RWPE1 (cell line): Measurements from ENCODE around the gene PXDN.

ENCODE experiments used
- CTCF ChIA-PET: fragments of 350-600 bp; sonication (Branson Sonifier 250); formaldehyde crosslinking; extraction: SDS; loops from one replicate; lab custom pipeline; 2021; lab: Yijun Ruan, JAX
- POLR2A ChIA-PET: fragments of 400-600 bp; formaldehyde crosslinking; extraction: SDS; loops from one replicate; lab custom pipeline; 2020; ENCODE audit warnings: antibody characterized with exemption; ENCODE audit not compliant: low non-redundant PET; lab: Yijun Ruan, JAX
- DNase-seq: peaks from one replicate; pipeline ENCODE4 v3.0.0; 2012; ENCODE audit warnings: low spot score
- H3K27ac ChIP-seq: fragments of 450-650 bp; 2 replicates; pipeline ENCODE4 v1.5.1; 2017
- TF ChIP-seq, protein P1 (sequence below): fragments of 450-650 bp; conservative IDR thresholded peaks from 2 replicates; pipeline ENCODE4 v1.5.1; 2017; ENCODE audit warnings: low read depth, mild to moderate bottlenecking

PXDN gene

DNA sequence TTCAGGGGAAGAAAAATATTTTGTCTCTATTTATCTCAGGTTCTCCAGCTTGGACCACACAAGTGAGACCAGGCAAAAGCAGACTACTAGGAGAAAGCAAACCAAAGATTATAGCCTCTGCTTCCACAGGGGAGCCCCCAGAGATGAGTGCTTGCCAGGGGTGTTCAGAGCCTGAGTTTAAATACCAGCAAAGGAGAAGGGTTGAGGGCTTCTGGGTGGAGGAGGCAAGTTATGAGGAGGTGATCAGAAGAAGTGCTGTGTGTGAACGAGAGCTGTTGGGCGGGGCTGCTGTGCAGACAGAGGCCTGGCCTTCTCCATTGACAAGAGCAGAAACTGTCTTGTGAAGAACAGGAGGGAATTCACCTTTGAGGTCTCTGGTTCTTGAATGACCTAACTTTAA is 32.8 kb upstream of the PXDN start:
- TF ChIP-seq, protein P1, sequence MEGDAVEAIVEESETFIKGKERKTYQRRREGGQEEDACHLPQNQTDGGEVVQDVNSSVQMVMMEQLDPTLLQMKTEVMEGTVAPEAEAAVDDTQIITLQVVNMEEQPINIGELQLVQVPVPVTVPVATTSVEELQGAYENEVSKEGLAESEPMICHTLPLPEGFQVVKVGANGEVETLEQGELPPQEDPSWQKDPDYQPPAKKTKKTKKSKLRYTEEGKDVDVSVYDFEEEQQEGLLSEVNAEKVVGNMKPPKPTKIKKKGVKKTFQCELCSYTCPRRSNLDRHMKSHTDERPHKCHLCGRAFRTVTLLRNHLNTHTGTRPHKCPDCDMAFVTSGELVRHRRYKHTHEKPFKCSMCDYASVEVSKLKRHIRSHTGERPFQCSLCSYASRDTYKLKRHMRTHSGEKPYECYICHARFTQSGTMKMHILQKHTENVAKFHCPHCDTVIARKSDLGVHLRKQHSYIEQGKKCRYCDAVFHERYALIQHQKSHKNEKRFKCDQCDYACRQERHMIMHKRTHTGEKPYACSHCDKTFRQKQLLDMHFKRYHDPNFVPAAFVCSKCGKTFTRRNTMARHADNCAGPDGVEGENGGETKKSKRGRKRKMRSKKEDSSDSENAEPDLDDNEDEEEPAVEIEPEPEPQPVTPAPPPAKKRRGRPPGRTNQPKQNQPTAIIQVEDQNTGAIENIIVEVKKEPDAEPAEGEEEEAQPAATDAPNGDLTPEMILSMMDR: no peak
- no peak for DNase-seq
- CTCF ChIA-PET: interaction anchor here (0.7 kb wide), 1 partner anchor 1656 kb away, joined by 3 read pairs; no protein-coding TSS in a partner anchor
- H3K27ac ChIP-seq: no peak overlapping the region
- POLR2A ChIA-PET: no interaction called here

DNA sequence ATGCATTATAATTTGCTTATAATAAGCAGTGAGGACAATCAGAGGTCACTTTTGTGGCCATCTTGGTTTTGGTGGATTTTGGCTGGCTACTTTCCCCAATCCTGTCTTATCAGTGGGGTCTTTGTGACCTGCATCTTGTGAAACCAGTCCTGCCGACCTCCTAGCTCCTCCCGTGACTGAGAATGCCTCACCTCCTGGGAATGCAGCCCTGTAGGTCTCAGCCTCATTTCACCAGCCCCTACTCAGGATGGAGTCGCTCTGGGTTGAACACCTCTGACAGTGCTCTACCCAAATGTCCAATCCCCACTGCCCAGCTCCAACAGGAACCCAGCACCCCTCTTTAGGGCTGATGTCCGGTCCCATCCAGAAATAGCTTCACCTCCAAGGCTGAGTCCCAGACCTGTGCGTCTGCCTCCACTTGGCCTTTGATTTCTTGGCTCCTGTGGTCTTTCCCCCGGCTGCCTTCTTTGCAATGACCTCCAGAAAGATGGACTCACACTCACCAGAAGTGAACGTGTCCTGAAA is 31.3 kb upstream of the PXDN start:
- TF ChIP-seq, protein P1: no peak
- ChIA-PET CTCF (no interaction called here), POLR2A (no interaction called here)
- H3K27ac ChIP-seq: no peak overlapping the region
- DNase-seq: no peak

DNA sequence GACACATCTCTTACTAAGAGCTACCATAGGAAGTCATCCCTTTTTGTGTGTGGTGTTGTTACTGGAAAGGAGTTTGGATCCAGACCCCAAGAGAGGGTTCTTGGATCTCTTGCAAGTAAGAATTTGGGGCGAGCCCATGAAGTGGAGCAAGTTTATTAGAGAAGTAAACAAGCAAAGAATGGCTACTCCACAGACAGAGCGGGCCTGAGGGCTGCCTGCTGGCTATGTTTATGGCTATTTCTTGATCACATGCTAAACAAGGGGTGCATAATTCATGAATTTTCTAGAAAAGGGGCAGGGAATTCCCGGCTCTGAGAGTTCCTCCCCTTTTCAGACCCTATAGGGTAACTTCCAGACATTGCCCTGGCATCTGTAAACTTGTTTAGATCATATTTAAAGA is 30.6 kb upstream of the PXDN start:
- ChIA-PET CTCF (no interaction called here), POLR2A (no interaction called here)
- H3K27ac ChIP-seq: no peak overlapping the region
- TF ChIP-seq, protein P1: no peak
- DNase-seq: no peak

DNA sequence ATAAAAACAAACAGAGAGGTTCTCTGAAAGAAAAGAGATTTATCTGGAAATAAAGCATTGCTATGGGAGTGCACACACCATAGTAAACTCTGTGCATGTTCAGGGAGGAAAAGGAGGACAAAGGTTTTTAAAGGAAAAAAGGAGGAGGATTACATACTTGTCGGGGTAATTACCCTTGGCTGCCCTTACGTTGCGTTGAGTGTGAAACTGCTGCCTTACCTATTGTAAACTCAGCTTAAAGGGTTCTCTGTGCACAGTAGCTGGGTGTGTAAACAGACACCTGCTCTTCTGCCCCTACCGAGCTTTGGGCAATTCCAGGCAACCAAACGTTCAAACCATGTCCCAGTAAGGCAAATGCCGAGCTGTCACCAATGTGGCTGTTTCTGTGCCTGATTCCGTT is 29.6 kb upstream of the PXDN start:
- H3K27ac ChIP-seq: no peak overlapping the region
- TF ChIP-seq, protein P1: no peak
- ChIA-PET CTCF (interaction anchor here (1.1 kb wide), 1 partner anchor 28 kb away, joined by 3 read pairs; no protein-coding TSS in a partner anchor), POLR2A (no interaction called here)
- no peak for DNase-seq

DNA sequence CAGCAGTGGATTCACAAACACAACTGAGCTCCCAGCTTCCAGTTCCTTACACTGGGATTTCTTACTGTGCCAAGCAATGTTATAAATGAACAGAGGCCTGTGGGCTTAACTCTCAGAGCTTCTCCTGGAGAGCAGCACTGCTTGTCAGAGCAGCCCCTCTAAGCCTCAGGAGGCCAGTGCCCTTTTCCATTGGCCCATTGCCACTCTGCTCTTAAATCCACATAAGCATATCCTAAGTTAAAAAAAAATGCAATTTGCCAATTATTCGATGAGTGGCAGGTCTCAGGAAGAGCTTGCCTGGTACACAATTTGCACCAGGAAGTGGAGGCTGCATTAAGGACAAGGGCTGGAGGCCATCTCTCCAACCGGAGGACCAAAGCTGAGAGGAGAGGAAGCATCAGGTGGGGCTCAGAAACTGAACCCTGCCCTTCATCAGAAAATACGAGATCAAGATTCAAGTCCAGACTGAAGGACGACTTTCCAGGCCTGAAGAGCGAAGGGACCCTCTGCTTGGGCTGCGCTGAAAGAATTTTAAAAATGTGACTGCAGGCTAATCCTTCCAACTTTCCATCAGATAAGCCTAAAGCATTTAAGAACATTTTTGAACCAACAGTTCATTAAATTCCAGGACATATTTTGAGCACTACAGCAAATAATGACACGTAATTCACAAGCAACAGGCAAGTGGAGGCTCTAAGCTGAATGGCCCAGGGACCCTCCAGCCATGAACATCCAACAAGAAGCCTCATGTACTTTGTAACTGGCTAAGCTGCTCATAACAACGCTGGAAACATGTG is 28.4 kb upstream of the PXDN start:
- no peak for DNase-seq
- ChIA-PET CTCF (interaction anchor here (1.1 kb wide), 1 partner anchor 29 kb away, joined by 3 read pairs; no protein-coding TSS in a partner anchor), POLR2A (no interaction called here)
- TF ChIP-seq, protein P1: no peak
- no peak overlapping the region for H3K27ac ChIP-seq

DNA sequence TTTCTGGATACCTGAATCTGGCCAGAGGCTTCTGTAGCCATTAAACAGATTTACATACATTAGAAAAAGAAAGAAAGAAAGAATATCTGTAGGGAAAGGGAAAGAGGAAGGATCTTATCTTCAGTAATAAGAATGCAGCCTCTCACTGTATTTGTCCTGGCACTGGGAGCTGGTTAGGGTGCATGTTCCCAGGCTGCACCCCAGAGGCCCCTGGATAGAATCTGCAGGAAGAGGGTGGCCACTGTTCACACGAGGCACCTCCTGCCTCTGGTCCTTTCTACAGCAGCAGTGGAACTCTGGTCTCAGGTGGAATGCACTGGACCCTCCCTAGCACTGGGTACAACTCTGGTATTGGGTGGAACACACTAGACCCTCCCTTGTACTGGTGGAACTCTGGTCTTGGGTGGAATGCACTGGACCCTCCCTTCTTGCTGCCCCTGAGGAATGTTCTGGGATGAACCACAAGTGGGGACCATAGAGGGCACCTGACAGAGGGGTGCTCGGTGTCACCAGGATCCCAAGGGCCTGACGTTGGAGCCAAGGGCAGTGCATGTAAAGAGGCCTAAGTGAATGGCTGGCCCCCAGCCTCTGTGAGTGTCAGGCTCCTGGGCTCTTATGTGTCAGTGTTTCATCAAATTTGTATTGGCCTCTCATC is 27.4 kb upstream of the PXDN start:
- POLR2A ChIA-PET: no interaction called here
- CTCF ChIA-PET: no interaction called here
- no peak for DNase-seq
- TF ChIP-seq, protein P1: no peak
- H3K27ac ChIP-seq: no peak overlapping the region
